Endothelial cell of hepatic sinusoid (primary cell): ENCODE results near the gene DPH7.
"Not testable (repeated sequence)": the region's sequence is repeated elsewhere in the genome, so short reads cannot be mapped to it uniquely, and the experiment has no call there.

Source experiments
- in situ Hi-C: cut with HindIII; loops from 2 replicates; pipeline ENCODE4 v1.10.0; 2017; ENCODE audit warnings: low sequenced_read_pairs

DPH7 gene

DNA sequence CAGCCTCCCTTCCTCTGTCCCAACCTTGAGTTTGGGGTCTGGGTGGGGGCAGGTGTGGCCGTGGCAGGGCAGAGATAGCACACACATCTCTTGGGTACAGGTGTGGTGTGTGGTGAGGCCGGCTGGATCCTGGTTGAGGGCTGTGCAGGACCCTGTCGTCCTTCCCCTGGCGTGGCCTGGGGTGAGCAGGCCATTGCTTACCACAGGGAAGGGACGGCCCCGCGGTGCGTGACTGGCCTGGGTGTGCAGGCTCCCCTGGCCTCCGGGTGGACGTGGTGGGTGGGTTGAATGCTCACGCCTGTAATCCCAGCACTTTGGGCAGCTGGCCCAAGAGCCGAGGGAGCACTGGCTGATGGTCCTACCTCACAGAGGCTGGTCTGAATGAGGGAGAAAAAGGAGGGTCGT is 28.0 kb upstream of the DPH7 start:
- in situ Hi-C loops = no loop called here

DNA sequence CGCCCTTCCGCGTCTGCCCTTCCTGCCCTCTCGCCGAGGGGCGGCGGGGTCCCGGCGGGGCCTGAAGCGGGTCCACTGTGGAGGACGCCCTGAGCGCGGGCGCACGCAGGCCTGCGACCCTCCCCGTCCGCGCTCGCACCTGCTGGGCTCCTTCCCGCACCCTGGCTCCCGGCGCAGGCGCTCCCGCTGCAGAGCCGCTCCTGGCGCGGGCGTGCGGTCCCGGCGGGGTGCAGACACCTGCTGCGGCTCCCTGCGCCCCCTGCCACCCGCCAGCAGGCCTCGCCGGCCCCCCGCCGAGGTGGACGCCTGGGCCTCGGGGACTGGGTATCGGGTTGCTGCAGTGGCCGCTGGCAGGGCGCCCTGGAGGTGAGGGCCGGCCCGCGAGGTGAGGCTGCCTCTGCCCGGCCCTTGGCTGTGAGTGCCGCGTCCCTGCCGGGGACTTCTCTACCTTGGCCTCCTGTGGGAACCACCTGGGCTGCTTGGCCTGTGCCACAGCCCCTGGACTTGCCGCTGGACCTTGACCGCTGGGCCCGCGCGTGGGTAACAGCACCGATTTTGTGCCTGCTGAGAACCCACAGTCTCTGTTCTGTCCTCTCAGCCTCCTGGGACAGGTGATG is 27.4 kb upstream of the DPH7 start:
- in situ Hi-C loops = no loop called here

DNA sequence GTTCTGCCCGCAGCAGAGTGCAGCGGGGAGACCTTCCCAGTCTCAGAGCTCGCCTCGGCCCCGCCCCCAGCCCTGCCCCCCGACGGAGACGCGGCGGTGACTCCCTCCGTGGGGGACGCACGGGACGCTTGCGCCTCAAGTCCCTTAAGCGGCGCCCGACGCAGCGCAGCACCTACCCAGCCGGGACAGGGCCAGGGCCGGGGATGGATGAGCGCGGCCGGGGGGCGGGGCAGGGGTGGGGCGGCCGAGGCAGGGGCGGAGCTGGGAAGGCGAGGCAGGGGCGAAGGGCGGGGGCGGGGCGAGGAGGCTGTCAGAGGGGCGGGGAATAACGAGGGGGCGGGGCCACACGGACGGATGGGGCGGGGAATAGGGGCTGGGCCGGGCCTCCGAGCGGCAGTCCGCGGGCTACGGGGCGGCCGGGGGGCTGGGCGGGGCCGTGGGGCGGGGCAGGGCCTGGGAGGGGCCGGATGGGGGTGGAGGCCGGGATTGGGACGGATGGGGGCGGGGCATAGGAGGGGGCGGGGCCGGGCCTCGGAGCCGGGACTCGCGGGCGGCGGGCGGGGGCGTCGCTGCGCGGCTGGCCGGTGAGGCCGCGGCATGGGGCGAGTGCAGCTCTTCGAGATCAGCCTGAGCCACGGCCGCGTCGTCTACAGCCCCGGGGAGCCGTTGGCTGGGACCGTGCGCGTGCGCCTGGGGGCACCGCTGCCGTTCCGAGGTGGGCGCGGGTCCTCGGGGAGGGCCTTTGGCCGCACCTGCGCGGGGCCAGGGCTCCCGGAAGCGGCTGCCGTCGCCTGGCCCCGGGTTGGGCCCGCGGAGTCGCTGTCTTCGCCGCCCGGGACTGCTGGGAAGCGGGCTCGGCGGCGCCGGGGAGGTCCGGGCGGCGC is 26.6 kb upstream of the DPH7 start, which contains the start of gene ARRDC1:
TSS of gene ARRDC1 (plus strand) at position 566 of the 884 bp plus-strand sequence. CDS start at position 598, 32 bp downstream.
- in situ Hi-C loops = no loop called here

DNA sequence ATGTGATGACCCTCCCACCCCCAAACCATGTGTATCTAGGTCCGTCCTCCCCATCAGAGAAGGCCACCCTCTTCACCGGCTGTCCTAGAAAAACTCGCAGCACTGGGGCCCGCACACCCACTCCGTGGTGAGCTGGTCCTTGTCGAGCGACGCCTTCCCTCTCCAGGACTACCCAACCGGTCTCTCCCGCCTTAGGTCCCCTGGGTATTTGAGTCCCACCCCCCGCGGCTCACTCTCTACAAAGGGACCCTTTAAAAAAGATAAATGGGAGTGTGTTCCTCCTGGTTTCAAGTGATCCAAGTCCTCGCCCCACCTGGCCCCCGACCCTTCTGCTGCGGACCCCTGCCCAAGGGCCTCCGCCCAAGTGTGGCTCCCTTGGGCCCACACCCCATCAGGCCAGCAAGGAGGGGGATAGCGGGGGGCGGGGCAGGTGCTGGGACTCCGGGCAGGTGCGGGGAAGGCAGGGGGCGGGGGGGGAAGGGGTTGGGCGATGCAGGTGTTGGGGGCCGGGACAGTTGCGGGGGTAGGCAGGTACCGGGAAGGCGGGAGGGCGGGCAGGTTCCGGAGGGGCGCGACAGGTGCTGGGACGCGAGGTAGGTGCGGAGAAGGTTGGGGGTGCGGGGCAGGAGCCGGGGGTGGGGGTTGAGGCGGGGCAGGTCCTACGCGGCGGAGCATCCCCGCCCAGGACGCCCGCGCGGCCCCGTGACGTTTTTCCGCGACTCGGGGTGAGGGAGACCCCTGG is 25.8 kb upstream of the DPH7 start:
- in situ Hi-C loops = no loop called here

DNA sequence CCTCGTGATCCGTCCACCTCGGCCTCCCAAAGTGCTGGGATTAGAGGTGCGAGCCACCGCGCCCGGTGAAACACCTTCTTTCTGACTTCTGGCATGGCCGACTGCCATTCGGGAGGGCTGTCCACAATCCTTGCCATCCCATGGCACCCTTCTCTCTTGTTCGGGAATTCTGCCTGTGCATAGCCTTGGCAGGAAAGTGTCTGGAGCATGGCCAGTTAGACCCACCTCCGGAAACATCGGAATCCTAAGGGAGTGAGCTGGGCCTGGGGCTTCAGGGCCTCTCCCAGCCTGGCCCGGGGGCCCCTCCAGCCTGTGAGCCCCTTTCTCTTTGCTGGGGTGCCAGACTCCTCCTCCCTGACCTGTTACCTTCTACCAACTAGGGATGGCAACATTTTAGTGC is 25.2 kb upstream of the DPH7 start:
- in situ Hi-C loops = no loop called here

DNA sequence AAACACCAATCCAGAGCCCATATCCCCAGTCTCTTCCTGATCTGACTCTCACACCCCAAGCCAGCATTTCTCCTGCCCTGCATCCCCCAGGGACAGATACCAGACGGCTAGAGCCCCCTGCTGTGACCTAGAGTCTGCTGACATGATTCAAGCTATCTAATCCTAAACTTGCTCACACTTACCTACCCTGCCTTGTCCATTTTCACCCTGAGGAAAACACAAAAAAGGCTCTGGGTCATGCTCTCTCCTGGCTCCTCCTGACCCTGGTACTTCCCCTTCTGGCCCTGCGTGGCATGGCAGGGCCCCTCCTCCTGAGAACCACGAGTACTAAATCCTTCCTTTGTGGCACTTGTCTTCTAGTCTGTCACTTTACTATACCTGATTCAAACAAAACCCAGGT is 23.9 kb upstream of the DPH7 start:
- in situ Hi-C loops = no loop called here

DNA sequence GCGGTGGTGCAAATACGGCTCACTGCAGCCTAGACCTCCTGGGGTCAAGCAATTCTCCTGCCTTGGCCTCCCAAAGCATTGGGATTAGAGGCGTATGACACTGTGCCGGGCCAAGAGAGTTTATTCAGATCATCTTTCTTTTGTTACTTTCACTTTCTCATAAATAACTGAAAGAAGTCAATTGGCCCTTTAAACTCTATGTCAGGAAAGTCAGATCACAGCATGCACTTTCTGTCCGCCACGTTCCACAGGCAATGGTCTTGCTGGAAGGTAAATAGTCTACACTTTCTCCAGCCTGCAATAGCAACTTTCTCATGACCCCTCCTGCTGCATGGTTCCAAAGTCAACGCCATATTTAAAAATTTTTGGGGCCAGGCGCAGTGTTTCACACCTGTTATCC is 20.2 kb upstream of the DPH7 start:
- in situ Hi-C loops = no loop called here

DNA sequence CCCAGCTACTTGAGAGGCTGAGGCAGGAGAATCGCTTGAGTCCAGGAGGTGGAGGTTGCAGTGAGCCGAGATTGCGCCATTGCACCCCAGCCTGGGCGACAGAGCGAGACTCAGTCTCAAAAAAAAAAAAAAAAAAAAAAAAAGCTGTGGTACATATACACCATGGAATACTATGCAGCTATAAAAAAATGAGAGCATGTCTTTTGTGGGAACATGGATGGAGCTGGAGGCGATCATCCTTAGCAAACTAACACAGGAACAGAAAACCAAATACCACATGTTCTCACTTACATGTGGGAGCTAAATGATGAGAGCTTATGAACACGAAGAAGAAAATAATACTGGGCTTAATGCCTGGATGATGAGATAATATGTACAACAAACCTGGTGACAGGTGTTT is 17.9 kb upstream of the DPH7 start:
- in situ Hi-C loops = not testable (repeated sequence)

DNA sequence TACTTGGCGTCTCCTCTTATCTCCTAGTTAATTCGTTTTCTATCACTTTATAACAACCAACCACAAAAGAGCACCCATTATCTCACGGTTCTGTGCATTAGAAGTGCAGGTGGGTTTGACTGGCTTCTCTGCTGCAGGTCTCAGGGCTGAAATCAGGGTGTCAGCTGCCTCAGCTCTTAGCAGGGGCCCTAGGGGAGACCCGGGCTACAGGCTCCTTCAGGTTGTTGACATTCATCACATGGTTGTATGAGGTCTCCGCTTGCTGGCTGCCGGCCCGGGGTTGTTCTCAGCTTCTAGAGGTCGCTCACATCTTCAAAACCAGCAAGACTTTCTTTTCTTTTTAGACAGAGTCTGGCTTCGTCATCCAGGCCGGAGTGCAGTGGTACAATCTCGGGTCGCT is 14.5 kb upstream of the DPH7 start:
- in situ Hi-C loops = no loop called here

DNA sequence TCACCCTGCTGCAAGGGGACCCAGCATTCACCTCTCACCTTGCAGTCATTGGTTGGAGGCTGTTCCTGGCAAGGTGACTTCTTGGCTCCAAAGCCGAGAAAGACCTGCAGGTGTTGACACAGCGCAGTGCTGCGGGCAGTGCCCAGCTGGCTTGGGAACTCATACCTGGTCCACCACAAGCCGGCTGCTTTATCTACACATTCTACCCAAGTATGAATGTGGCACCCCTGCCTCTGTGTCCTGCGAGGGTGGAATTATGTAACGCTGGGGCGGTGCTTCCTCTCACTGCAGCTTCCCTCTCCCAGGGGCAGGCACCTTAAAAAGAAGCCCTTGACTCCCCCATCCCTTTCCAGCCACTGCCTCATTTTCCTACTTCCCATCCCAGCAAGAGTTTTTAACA is 14.0 kb upstream of the DPH7 start:
- in situ Hi-C loops = no loop called here

DNA sequence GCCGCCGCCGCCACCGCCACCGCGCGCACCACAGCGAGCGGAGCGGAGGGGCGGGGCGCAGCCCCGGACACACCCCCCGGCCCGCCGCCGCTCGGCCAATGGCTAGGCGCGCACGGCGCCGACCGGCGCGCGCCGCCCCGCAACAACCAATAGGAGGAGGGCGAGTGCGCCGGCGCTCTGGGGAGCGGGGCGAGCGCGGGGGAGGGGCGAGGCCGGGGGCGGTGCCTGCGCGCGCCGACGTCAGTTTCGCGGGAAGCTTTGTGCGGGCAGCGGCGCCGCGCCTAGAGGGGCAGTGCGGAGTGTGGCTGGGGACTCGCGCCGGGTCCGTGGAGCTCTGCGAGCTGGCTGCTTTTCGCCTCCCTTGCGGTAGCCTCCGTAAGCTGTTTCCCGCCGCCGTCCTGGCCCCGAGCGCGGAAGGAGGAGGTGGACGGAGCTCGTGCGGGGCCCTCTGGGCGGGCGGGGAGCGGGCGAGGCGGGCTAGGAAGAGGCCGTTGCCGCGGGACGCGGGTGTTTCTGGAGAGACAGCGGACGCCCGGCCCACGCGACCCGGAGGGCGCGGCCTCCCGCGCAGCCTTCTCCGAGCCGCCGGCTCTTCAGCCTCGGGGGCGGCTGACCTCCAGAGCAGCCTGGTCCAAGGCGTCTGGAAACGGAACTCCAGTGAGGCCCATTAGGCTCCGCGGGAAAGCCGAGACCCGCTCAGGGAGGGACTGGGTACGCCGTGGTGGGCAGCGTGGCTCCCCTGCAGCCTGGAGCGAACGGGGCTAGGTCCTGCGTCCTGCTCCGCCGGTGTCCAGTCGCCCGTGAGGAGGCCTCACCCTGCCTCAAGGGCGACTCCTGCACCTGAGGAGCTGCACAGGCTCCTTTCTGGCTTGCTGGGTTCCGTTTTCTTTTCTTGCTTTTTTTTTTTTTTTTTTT is 12.0 kb upstream of the DPH7 start, which contains the start of gene ZMYND19:
TSS of gene ZMYND19 (minus strand) at position 44 of the 915 bp plus-strand sequence. CDS start 249 bp downstream, outside the sequence.
- in situ Hi-C loops = no loop called here

DNA sequence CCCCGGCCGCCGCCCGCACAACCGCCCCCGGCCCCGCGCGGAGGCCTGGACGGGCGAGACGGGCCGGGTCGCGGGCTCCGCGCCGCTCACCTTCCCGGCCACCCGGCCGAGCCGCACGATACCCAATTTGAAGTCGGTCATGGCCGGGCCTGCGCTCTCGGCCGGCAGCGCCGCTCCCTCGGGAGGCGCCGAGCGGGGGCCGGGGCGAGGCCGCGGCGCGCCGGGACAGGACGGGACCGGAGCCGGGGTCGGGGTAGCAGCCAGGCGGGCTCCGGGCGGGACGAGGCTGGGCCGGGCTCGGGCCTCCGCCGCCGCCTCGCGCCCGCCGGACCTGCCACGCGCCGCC is 11.4 kb upstream of the DPH7 start:
- in situ Hi-C loops = no loop called here

DNA sequence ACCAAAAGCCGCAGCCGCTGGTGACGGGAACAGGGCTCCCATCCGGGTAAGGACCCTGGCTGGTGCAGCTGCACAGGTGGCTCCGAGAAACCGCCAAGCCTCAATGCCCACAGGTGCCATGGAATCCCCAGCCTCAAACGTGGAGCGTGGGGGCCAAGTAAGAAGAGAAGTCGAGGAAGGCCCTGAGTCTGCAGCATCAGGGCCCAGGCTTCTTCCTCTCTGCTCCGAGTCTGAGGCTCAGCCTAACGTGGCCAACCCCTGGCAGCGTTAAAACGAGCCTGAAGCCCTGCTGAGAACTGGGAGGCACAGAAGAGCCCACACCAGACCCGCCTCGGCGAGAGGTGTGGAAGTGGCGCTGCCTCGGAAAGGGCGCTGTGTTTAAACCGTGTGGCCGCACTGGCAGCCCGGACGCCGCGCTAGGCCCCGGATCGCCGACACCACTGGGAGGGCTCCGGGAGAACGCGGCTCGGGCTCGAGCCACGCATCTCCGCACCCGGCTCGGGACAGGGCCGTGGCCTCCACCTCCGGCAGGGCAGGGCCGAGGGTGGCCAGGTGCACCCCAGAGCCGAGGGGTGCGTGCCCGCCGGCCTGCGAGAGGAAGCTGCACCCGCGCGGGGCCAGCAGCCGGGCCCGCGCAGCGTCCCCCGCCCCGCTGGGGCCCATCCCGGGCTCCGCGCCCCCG is 10.9 kb upstream of the DPH7 start:
- in situ Hi-C loops = no loop called here

DNA sequence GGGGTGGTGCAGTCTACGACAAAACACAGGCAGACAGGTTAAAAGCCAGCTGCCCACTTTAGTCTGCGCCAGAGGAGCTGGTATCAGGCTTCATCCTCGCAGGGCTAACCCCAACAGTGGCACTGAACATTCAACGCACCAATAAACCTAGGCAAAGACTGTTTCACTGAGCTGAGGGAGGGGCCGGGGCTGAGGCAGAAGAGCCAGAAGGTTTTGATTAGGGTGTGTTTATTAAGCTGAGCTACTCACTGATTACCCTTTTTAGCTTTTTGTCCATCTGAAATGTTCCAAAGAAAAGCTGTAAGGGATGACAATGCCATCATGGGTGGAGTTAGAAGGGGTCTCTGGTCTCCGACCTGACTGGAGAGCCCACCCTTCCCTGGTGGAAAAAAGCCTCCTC is 10.2 kb upstream of the DPH7 start:
- in situ Hi-C loops = no loop called here

DNA sequence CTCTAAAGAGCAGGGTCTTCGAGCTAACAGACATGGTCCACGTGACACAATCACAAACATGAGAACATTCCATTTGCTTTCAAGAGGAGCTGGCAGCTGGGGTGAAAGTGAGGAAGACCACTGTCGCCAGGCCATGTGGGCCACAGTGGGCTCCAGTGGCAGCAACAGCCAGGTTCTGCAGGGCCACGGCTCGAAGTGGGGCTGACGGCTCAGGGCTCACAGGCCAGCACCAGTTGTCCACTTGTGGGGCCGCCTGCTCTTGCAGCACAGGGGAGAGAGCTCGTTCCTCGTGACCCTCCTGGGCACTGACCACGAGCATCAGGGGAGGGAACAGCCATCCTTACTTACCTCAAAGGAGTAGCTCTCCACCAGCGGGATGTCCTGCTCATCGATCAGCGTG is 9.6 kb upstream of the DPH7 start:
- in situ Hi-C loops = no loop called here

DNA sequence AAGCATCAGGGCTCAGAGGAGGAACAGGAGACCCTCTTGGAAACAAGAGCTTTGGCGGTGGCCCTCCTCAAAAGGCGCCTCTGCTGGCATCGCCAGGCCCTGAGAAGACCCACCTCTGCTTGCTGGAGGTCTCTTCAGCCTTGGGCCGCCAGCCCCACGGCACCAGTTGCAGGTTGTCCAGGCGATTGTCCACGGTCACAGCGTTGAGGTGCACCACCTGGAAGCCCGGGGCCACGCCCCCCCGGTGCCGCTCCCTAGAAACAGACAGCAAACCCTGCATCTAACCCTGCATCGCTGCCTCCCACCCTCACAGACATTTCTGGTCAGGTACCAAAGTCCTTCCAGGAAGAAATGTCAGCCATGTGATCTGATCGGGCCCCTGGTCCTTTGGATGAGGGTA is 8.1 kb upstream of the DPH7 start:
- in situ Hi-C loops = no loop called here

DNA sequence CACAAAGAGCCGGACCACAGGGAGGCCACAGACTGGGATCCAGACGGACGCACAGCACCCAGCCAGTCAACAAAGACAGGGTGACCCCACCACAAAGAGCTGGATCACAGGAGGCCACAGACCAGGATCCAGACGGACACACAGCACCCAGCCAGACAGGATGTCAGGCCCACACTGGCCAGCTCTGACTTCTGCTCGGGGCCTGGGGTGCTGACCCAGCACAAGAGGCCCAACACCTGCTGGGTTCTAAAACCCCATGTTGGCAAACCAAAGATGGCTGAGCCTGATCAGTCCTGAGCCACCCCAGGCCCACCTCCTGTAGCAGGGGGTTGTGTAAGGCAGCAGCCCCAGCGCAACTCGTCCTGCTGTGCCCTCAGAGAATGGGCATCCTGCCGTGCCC is 5.2 kb upstream of the DPH7 start:
- in situ Hi-C loops = loop anchor here (5.0 kb wide), 2 partner anchors 48 to 88 kb away; no protein-coding TSS in a partner anchor

DNA sequence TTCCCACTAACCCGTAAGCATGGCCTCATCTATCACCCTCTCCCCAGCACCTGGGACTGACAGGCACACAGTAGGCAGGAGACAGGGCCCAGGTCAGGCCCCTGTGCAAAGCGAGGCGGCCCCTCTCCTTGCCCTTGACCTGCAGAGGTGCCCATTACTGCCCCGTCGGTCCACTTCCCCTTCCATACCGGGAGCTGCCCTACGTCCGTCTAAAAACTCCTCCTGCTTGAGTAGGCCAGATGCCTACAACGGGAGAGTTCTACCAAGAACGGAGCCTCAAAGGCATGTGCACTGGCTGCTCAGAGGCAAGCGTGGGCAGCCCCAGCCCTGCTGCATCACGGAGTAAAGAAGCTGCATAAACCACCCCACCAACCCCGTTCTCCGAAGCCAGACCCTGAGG is 4.6 kb upstream of the DPH7 start:
- in situ Hi-C loops = loop anchor here (5.0 kb wide), 2 partner anchors 49 to 89 kb away; no protein-coding TSS in a partner anchor

DNA sequence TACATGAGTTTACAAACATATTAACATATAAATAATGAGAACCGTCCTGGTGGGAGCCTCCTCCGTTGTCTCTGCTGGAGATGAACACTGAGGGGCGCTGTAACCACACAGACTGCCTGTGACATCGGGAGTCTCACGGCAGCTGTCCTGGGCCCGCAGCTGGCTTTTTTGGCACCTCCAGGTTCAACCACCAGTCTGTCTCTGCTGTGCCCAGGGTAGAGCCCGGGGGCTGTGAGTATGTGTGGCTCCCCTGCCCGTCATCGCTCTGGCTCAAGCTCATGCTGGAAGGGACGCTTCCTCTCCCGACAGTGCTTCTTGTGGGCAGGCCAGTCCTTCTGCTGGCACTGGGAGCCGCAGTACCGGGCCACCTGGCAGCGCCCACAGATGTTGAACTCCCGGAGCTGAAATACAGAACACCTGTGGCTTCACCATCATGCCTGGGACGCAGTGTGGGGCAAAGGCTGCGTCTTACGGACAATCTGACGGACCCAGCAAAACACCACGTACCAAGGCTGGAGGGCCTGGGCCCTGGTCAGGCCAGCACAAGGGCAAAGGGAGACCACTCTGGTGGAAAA is 3.6 kb upstream of the DPH7 start:
- in situ Hi-C loops = loop anchor here (5.0 kb wide), 2 partner anchors 50 to 90 kb away; no protein-coding TSS in a partner anchor
